HEK293T (cell line): ENCODE measurements around the gene RAB3IP.
"Not testable (repeated sequence)": the region's sequence is repeated elsewhere in the genome, so short reads cannot be mapped to it uniquely, and the experiment has no call there.

Experiments
- ARNT ChIP-seq: fragments of 450-650 bp; IDR thresholded peaks from 2 replicates; pipeline ENCODE4 v1.6.1; 2017; ENCODE audit warnings: mild to moderate bottlenecking
- BHLHE40 ChIP-seq: fragments of 450-650 bp; IDR thresholded peaks from 2 replicates; pipeline ENCODE4 v1.6.1; 2016; ENCODE audit warnings: mild to moderate bottlenecking, moderate library complexity, borderline replicate concordance
- ELF4 ChIP-seq: fragments of 450-650 bp; IDR thresholded peaks from 2 replicates; pipeline ENCODE4 v1.6.1; 2017; ENCODE audit warnings: antibody characterized with exemption
- FOXA1 ChIP-seq: fragments of 450-650 bp; IDR thresholded peaks from 2 replicates; pipeline ENCODE4 v1.6.1; 2016; ENCODE audit warnings: mild to moderate bottlenecking
- FOXK2 ChIP-seq: fragments of 450-650 bp; IDR thresholded peaks from 2 replicates; pipeline ENCODE4 v1.6.1; 2016; ENCODE audit warnings: mild to moderate bottlenecking
- NFRKB ChIP-seq: fragments of 450-650 bp; IDR thresholded peaks from 2 replicates; pipeline ENCODE4 v1.6.1; 2016; ENCODE audit warnings: mild to moderate bottlenecking, moderate library complexity
- SP1 ChIP-seq: fragments of 450-650 bp; IDR thresholded peaks from 2 replicates; pipeline ENCODE4 v1.6.1; 2017
- SUZ12 ChIP-seq: fragments of 450-650 bp; IDR thresholded peaks from 2 replicates; pipeline ENCODE4 v1.6.1; 2016; ENCODE audit warnings: mild to moderate bottlenecking
- TARDBP ChIP-seq: fragments of 450-650 bp; IDR thresholded peaks from 2 replicates; pipeline ENCODE4 v1.6.1; 2016

DNA sequence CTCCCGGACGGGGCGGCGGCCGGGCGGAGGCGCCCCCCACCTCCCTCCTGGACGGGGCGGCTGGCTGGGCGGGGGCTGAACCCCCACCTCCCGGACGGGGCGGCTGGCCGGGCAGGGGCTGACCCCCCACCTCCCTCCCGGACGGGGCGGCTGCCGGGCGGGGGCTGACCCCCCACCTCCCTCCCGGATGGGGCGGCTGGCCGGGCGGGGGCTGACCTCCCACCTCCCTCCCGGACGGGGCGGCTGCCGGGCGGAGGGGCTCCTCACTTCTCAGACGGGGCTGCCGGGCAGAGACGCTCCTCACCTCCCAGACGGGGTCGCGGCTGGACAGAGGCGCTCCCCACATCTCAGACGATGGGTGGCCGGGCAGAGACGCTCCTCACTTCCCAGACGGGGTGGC lies 20.9 kb downstream of the RAB3IP start:
- TF ChIP-seq BHLHE40, ARNT, TARDBP, NFRKB, SP1, ELF4, FOXA1, FOXK2, SUZ12: not testable (repeated sequence)
